ENCODE measurements around the gene FMN1.

GRCh38 chr15:32799936-32800535 lies 394.5 kb downstream of the FMN1 start:
- TF ChIP-seq CTCF (conservative IDR thresholded peaks at IDR 0.05): no peak
- no peak for TF ChIP-seq ZFX (IDR thresholded peaks at IDR 0.05)

All from C4-2B (cell line).